ENCODE data around the gene PLPPR1. TPM values are rescaled to one million over a fixed set of nuclear protein-coding genes. Genes with fewer than 3 reads are reported as not detected.

Gene PLPPR1
- total RNA-seq, 4 donors from 2014 or later, result not detected

GRCh38 chr9:101064206-101064605 lies 35.7 kb downstream of the PLPPR1 start:
- DNase-seq (ENCODE audit: low spot score) (no peak), ATAC-seq (ENCODE audit: low FRiP score) (no peak)
- TF ChIP-seq CTCF (IDR thresholded peaks at IDR 0.05), result no peak

DNA sequence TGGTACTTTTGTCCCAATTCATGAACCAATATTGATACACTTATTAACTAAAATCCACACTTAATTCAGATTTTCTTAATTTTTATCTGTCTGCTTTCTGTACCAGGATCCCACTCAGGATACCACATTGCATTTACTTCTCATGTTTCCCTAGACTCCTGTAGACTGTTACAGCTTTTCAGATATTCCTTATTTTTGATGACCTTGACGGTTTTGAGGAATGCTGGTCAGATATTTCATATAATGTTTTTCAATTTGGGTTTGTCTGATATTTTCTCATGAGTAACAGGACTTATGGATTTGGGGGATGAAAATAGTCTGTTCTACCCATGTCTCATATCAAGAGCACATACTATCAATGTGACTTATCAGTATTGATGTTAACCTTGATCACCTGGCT lies 37.4 kb downstream of the PLPPR1 start:
- ATAC-seq (ENCODE audit: low FRiP score) (no peak), DNase-seq (ENCODE audit: low spot score) (no peak)
- no peak for TF ChIP-seq CTCF (IDR thresholded peaks at IDR 0.05)

DNA sequence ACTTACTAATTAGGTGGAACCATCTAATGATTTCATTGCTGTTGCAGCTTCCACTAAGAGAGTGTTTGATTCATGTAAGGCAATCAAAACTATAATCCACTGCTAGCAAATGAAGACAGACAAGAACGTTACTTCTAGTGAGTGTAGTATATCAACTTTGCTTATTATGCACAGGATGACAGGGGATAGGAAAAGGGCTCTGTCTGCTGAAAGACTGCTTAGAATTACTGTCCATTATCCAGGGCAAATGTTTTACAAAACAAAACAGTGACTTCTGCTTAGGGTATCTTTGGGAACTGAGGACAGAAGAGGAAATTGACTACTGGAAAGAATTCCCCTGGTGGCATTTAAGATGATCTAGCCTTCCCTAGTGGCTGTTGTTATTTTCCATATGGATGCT lies 40.2 kb downstream of the PLPPR1 start:
- TF ChIP-seq CTCF (IDR thresholded peaks at IDR 0.05), result no peak
- ATAC-seq (ENCODE audit: low FRiP score), result no peak
- DNase-seq (ENCODE audit: low spot score), result no peak

DNA sequence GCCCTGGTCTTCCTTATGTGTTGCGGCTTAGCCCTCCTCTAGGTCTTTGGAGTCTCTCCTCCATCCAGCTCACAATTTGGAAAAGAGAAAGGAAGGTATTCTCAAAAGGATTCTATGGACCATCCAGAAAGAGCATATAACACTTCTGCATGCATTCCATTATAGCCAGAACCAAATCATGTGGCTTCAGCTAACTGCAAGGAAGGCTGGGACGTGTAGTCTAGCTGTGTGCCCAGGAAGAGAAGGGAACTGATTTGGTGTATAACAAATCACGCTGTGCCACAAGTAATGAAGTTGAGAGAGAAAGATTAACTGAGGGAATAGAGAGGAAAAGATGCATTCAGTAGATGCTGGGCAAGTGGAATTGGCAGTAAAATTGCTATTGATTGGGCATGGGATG lies 43.7 kb downstream of the PLPPR1 start:
- no peak for DNase-seq (ENCODE audit: low spot score)
- ATAC-seq (ENCODE audit: low FRiP score), result no peak
- TF ChIP-seq CTCF (IDR thresholded peaks at IDR 0.05), result no peak

GRCh38 chr9:101073122-101073521 lies 44.6 kb downstream of the PLPPR1 start:
- ATAC-seq (ENCODE audit: low FRiP score) (no peak), DNase-seq (ENCODE audit: low spot score) (no peak)
- TF ChIP-seq CTCF (IDR thresholded peaks at IDR 0.05), result no peak

GRCh38 chr9:101081641-101082040 lies 53.1 kb downstream of the PLPPR1 start:
- no peak for ATAC-seq (ENCODE audit: low FRiP score)
- TF ChIP-seq CTCF (IDR thresholded peaks at IDR 0.05), result no peak
- no peak for DNase-seq (ENCODE audit: low spot score)

- no peak for ATAC-seq (ENCODE audit: low FRiP score)
- DNase-seq (ENCODE audit: low spot score), result no peak
- no peak for TF ChIP-seq CTCF (IDR thresholded peaks at IDR 0.05)
Measured at GRCh38 chr9:101083448-101084202, 55.1 kb downstream of the PLPPR1 start.
